Ecto neural progenitor cell (in vitro differentiated cells): ENCODE data around the gene ISG20.

ENCODE experiments used
- DNase-seq: peaks from one replicate; pipeline ENCODE4 v3.0.0-alpha.2; 2018; ENCODE audit warnings: low spot score

Gene ISG20

DNA sequence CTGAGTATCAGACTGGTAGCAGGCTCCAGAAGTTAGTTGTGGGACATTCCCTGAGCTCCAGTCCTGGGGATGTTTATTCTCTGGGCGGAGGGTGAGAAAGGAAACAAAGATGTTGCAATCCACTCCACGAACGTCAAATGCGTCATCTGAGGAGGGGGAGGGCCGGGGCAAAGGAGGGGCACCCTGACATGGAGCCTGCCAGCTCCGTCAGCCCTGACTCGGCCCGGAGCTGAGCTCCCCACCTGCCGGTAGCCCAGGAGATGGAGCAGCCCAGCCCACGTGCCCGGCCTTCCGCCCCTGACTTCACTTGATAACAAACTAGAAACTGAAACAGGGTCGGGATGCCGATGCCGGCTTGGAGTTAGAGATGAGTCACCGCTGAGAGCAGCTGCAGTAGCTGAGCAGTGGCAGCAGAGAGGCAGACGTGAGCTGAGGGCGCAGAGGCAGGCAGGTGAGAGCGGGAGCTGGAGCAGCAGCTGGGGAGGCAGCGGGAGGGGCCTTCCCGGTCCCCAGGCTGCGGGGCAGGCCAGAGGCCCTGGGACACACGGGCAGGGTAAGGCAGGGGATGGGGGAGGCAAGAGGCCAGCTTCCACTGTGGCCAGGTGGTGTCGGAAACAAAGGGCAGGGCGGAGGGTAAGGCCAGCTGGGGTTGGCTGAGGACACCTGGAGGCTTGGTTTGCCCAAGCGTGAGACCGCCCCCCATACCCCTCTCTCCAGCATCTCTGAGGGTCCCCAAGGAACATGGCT lies at the start of gene ISG20:
Gene ISG20 (plus strand): TSS at position 391 of the 747 bp plus-strand sequence. CDS start 351 bp downstream, at position 742.
- DNase-seq: peak; percentile 80

DNA sequence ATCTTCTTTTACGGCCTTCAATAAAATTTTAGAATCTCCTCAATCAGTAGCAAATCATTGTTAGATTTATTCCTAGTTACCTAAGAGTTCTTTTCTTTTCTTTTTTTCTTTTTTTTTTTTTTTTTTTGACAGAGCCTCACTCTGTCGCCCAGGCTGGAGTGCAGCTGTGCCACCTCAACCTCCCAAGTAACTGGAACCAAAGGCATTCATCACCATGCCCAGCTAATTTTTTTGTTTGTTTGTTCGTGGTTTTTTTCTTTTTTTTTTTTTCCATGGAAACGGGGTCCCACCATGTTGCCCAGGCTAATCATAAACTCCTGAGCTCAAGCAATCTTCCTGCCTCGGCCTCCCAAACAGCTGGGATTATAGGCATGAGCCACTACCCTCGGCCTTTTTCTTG lies 48.1 kb upstream of the ISG20 start:
- no peak for DNase-seq

- DNase-seq: no peak
Observed at GRCh38 chr15:88591384-88591783, 47.4 kb upstream of the ISG20 start.

DNA sequence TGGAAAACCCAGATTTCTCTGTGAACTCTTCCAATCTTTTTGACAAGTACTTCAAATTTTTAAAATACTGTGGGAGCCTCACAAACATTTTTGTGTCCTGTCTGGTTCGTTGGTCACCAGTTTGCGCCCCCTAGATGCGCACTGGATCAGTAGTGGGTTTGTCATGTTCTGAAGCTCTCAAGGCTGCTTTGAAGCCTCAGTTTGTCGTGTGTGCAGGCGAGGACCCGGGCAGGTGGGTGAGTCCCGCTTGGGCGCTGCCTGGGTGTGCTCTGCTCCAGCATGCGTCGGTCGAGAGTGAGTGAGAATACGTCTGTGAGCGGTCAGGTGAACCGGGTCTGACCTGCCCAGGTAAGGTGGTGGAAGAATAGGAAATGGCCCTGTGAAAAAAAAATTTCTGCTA lies 34.9 kb upstream of the ISG20 start:
- no peak for DNase-seq

GRCh38 chr15:88604381-88605188 lies 34.2 kb upstream of the ISG20 start:
- no peak for DNase-seq

- DNase-seq: peak; percentile 87
Observed at GRCh38 chr15:88605189-88606069, 33.4 kb upstream of the ISG20 start.

- no peak for DNase-seq
Observed at GRCh38 chr15:88606070-88606794, 32.6 kb upstream of the ISG20 start.

DNA sequence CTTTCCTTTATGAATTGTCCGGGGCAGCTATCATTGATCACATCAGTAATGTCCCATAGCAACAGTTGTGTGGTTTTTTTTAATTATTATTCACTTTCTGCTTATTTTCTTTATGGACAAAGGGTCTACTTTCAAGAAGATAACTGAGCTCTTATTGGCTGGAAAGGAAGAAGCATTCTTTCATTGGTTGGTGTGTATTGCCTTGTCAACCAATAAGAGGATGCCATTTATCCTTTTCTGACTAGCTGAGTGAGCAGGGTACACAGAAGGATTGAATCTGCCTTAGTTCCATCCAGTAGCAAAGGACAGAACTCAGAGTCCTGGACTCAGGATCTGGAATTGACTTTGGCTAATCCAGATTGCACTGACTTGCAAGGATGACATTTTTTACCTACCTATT lies 30.9 kb upstream of the ISG20 start:
- no peak for DNase-seq

DNA sequence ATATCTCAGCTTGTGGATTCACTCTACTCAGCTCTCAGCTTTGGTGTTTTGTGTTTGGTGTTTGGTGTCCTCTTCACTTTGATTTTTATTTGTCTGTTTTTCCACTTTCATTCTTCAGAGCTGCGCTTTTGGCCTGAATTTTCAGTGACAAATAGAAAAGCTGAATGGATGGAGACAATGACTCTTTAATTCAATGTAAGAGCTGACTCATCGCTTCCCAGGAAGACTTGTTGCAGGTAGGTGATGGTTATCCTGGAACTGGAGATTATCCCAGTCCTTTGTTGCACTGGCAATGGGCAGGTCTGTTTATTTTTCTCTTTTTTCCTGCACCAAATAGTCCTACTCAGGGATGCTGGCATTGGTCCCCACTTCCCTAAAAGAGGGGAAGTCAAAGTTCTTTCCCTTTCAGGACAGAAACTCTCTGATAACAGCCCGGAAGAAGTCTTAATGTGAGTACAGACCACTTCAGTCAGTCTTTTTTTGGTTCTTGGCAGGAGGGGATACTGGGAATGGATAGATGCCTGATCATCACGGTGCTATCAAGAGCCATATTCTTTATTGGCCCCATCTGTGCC lies 30.1 kb upstream of the ISG20 start:
- DNase-seq: no peak

DNA sequence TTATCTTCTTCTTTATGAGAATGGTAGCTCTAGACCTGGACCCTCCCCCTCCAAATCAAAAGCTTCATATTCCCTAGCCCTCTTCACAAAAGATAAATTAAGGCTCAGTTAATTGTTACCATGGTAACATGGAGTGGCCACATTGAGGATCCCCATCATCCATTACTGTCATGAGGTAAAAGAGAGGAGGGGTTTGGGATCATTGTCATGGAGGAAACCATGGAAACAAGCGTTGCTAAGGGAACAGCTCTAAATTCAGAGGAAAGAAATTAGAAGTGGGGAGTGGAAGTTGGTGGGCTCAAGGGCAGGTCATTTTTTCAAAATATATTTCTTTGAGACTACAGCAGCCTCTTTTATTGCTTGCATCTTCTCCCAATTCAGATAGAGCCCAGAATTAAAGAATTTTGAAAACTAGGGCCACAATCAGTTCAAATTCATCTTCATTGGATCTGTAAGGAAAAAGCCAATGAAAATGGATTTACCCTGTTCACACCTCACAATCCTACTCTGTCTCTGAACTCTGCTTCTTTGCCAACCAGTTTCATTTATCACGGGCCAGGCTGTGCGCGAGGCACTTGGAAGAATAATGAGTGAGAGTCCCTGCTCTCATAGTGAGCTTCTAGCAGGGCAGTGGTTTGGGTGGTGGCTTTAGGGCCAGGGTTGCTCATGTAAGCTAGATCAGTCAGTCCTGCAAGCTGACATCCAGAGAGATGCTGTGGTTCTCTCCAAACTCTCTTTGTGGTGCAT lies 29.3 kb upstream of the ISG20 start:
- no peak for DNase-seq

DNA sequence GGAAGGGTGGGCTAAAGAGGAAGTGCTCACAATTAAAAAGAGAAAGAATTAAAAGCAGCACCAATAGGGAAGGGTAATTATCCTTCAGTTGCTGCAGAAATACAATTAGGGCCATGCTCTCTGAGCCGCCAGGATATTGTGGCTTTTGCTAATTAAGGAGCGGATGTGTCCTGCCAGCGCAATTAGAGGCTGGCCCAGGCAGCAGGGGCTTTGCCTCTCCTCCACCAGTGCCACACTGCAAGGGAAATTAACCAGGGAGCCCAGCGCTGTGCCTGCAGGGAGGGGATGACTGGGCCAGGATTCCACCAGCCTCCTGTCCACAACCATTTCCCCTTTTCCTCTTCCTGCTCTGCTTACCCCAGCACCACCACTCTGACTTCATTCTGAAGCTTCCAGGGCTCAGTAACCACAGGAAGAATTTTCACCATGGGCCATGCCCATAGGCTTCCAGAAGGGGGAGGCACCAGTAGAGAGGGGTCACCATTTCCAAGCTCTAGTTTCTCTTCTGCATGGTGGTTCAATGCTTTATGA lies 28.1 kb upstream of the ISG20 start:
- no peak for DNase-seq

DNA sequence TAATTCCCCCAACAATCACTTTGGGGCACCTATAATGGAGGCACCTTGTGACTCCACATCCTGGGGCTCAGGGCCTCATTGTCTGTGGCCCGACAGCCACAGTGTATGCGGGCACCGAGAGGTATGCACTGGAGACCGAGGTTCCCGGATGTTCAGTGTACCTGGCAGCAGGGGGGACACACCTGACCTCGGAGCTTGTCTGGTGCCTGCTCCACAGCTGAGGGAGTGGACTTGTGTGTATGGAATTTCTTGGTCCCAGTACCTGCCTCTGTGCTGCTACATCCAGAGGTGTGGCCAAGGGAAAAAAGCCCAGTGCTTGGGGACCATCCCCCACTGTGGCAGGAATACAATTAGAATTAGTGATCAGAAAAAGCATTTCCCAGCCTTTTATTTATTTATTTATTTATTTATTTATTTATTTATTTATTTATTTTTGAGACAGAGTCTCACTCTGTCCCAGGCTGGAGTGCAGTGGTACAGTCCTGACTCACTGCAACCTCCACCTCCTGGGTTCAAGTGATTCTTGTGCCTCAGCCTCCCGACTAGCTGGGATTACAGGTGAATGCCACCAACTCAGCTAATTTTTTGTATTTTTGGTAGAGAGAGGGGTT lies 26.5 kb upstream of the ISG20 start:
- DNase-seq: no peak

DNA sequence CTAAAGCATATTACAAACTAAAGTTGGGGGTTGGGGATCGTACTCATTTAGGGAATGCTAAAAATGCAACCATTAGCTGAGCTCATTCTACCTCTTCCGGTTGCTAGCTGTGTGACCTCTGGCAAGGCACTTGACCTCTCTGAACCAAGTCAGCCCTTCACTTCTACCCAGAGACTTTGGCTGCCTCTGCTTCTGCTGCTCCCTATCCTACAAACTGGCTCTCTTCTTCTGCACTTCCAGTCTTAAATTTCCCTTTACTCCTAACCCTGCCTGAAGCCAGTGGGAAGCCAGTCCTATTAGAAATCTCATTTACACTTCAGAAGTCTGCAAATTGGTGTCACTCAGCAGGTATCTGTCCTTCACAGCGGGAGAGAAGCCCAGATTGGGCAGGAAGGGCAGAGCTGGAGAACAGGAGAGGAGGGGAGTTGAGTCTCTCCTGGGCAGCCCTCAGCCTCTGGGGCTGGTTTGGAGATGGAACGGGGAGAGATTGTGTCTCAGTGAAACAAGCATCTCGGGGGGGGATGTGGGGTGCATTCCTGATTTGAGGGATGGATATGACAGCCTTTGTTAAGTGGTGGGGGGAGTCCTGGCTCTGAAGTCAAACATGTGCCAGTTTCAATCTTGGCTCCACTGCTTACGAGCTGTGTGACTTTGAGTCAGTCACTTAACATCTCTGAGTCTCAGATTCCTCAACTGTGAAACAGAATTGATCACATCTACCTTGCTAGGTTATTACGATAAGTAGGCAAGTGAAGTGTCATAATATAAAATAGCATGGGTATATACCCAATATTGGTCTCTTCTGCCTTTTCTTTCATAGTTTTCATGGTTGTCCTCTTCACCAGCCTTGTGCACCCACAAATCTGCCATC lies 25.5 kb upstream of the ISG20 start:
- no peak for DNase-seq

DNA sequence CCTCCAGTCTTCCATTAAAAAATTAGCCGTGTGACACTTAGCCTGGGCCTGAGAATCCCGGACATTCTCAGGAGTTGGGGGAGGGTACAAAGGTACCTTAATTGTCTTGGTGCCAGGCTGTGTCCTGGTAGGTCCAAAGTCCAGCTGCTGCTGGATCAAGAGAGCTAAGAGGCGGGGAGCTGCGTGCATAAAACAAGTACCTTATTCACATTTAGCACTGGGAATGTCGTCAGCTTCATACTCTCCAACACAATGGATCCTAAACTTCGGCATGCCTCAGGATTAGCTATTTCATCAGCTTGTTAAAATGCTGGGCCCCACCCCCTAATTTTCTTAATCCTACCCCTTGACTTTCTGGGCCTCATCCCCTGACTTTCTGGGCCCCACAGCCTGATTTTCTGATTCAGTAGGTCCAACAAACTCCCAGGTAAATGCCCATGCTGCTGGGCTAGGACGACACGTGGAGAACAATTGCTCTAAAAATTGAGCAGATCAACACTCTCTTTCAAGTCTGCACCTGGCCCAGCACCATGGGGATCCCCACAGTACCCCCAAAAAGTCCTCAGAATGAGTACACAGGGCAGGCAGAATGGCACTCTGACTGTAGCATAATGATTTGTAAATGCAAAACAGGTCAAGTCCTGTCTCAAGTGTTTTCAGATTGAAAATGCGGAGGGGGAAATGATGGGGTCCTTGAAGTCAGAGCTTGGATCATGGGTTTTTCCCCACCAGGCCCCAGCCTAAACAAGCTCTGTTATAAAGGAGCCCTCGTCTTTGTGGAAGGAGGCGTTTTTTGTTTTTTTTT lies 23.3 kb upstream of the ISG20 start:
- DNase-seq: no peak

DNA sequence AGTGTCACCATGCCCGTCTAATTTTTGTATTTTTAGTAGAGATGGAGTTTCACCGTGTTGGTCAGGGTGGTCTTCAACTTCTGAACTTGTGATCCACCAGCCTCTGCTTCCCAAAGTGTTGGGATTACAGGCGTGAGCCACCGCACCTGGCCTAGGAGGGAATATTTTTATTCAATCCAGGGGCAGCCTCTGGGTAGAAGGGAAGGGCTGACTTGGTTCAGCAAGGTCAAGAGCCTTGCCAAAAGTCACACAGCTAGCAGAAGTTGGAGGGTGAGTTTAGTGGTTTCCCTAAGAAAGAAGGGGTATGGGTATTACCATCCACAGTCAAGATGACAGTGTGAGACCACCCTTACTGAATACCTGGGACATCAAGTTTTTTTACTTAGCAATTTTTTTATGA lies 22.6 kb upstream of the ISG20 start:
- DNase-seq: no peak

- no peak for DNase-seq
Observed at GRCh38 chr15:88617031-88617722, 21.6 kb upstream of the ISG20 start.

- no peak for DNase-seq
Observed at GRCh38 chr15:88617790-88618189, 21.0 kb upstream of the ISG20 start.

DNA sequence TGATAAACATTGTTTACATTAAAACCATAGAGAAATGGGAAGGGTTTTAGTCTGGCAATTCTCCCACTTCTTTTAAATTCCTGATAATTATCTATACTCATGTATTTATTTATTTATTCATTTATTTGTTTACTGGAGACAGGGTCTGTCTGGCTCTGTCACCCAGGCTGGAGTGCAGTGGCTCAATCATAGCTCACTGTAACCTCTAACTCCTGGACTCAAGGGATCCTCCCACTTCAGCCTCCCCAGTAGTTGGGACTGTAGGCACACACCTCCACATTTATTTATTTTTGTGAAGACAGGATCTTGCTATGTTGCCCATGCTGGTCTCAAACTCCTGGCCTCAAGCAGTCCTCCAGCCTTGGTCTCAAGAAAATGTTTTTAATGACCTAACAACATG lies 20.1 kb upstream of the ISG20 start:
- no peak for DNase-seq
